ENCODE measurements around the gene GNAO1. TPM values are rescaled to one million over a fixed set of nuclear protein-coding genes. Genes with fewer than 3 reads are reported as not detected.

The GNAO1 gene
- total RNA-seq, 1 experiment from 2014 or later = not detected

DNA sequence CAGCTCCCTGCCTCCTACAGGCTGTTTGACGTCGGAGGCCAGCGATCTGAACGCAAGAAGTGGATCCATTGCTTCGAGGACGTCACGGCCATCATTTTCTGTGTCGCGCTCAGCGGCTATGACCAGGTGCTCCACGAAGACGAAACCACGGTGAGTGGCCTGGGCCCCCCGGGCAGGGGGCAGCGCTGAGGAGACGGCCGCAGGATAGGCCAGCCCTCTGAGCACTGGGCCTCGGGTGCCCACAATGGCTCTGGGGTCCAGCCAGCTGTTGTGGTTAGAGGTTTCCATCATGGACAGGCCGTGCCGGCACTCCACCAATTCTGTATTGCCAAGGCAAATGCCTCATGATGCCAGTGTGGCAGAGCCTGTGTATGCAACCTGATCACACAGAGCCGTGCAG, 145.4 kb downstream of the GNAO1 start:
- intact Hi-C loops (cut with micrococcal nuclease) = no loop called here
- no peak overlapping the region for H2AFZ ChIP-seq (ENCODE audit: low read length)
- 0 out of 2 replicates have a peak, but pooled peaks cover under 1% of the 10 kb centered on the region for H3K4me1 ChIP-seq (ENCODE audit: insufficient read depth, low read length)
- no peaks in the 10 kb centered on the region for H4K20me1 ChIP-seq (ENCODE audit: low read length)
- H3K9me2 ChIP-seq (replicated peaks; ENCODE audit: low read length) = no peaks in the 10 kb centered on the region
- ATAC-seq (no peak), DNase-seq (no peak)
- H3K4me2 ChIP-seq (ENCODE audit: low read length) = no peak overlapping the region
- no peak overlapping the region for H3K27ac ChIP-seq (ENCODE audit: low read length)
- no peak overlapping the region for H3K4me3 ChIP-seq (ENCODE audit: low read length)
- ChIA-PET CTCF (no interaction called here), POLR2A (ENCODE audit: unreplicated experiment) (no interaction called here)
- no TSS peak for BruUV-seq (replicated peaks)
- H3K79me2 ChIP-seq (ENCODE audit: low read length) = no peaks in the 10 kb centered on the region
- H3K36me3 ChIP-seq (ENCODE audit: low read depth, low read length) = no peaks in the 10 kb centered on the region
- no peaks in the 10 kb centered on the region for H3K9me3 ChIP-seq (ENCODE audit: low read length)
- no peaks in the 10 kb centered on the region for H3F3A ChIP-seq (ENCODE audit: low read length, unreplicated experiment)
- no peaks in the 10 kb centered on the region for H3K27me3 ChIP-seq (ENCODE audit: low read length)
- TF ChIP-seq, protein P1, sequence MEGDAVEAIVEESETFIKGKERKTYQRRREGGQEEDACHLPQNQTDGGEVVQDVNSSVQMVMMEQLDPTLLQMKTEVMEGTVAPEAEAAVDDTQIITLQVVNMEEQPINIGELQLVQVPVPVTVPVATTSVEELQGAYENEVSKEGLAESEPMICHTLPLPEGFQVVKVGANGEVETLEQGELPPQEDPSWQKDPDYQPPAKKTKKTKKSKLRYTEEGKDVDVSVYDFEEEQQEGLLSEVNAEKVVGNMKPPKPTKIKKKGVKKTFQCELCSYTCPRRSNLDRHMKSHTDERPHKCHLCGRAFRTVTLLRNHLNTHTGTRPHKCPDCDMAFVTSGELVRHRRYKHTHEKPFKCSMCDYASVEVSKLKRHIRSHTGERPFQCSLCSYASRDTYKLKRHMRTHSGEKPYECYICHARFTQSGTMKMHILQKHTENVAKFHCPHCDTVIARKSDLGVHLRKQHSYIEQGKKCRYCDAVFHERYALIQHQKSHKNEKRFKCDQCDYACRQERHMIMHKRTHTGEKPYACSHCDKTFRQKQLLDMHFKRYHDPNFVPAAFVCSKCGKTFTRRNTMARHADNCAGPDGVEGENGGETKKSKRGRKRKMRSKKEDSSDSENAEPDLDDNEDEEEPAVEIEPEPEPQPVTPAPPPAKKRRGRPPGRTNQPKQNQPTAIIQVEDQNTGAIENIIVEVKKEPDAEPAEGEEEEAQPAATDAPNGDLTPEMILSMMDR (conservative IDR thresholded peaks at IDR 0.05; ENCODE audit: low read depth, low read length) = no peak
- TF ChIP-seq EZH2 (IDR thresholded peaks at IDR 0.05; ENCODE audit: low read length, unreplicated experiment) = no peak
- TF ChIP-seq EZH2phosphoT487 (IDR thresholded peaks at IDR 0.05; ENCODE audit: borderline replicate concordance, low read length) = no peak
- no peak overlapping the region for H3K9ac ChIP-seq (ENCODE audit: low read length)

DNA sequence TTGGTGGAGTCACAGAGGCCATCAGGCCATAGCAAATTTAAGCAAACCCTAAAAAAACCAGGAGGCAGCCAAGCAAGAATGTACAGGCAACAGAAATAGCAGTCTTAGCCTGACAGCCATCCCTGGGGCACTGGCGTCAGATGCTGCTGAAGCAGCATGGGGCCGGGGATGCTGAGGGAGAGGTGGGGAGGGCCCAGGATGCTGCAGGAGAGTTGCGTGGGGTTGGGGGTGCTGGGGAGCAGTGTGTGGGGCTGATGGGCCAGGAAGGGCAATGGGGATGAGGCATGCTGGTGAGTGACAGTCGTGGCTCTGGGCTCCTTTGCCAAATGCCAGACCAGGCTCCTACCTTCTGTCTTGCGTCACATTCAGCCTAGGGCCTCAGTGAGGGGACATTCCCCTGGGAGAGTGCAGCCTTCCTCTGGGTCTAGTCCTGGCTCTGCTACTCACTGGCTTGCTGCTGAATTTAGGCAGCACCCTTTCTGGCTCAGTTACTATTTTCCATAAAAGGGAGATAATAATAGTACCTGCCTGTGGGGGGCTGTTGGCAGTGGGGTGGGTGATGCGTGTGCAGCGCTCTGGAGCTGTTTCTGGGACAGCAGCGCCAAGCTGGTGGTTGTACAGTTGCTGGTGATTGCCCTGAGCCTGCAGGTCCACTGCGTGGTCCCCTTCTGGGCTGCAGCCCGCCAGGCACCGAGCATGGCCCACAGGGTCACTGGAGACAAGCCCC, 146.0 kb downstream of the GNAO1 start:
- CTCF ChIA-PET = no interaction called here

More for the DNA sequence above, 146.0 kb downstream of the GNAO1 start:
- Histone ChIP-seq H3K9me3 (ENCODE audit: low read length) (no peaks in the 10 kb centered on the region), H3K27me3 (ENCODE audit: low read length) (no peaks in the 10 kb centered on the region), H3K79me2 (ENCODE audit: low read length) (no peaks in the 10 kb centered on the region), H3K4me1 (ENCODE audit: insufficient read depth, low read length) (no peaks in the 10 kb centered on the region), H3K36me3 (ENCODE audit: low read depth, low read length) (no peaks in the 10 kb centered on the region), H3K4me3 (ENCODE audit: low read length) (no peak overlapping the region), H3K27ac (ENCODE audit: low read length) (no peak overlapping the region), H3F3A (ENCODE audit: low read length, unreplicated experiment) (no peaks in the 10 kb centered on the region), H3K9ac (ENCODE audit: low read length) (no peak overlapping the region), H3K4me2 (ENCODE audit: low read length) (no peak overlapping the region), H4K20me1 (ENCODE audit: low read length) (no peaks in the 10 kb centered on the region), H3K9me2 (replicated peaks; ENCODE audit: low read length) (no peaks in the 10 kb centered on the region), H2AFZ (ENCODE audit: low read length) (no peak overlapping the region)
- POLR2A ChIA-PET (ENCODE audit: unreplicated experiment) = no interaction called here
- TF ChIP-seq EZH2 (IDR thresholded peaks at IDR 0.05; ENCODE audit: low read length, unreplicated experiment) (no peak), EZH2phosphoT487 (IDR thresholded peaks at IDR 0.05; ENCODE audit: borderline replicate concordance, low read length) (no peak)
- TF ChIP-seq, protein P1 (conservative IDR thresholded peaks at IDR 0.05; ENCODE audit: low read depth, low read length) = no peak
- DNase-seq (no peak), ATAC-seq (no peak)
- intact Hi-C loops (cut with micrococcal nuclease) = no loop called here
- no TSS peak for BruUV-seq (replicated peaks)

Measured in PC-3 (cell line).